Right lobe of liver (tissue), 4 donors: Measurements from ENCODE around the gene TGM2.

Source experiments
- POLR2A ChIP-seq: fragments of 450-650 bp; IDR thresholded peaks from one replicate; pipeline ENCODE4 v1.6.1; 2017; ENCODE audit warnings: antibody characterized with exemption, mild to moderate bottlenecking
- TF ChIP-seq, protein P1 (sequence below), 4 donors: fragments of 200-600 bp in 3 of 4; fragments of 450-650 bp in 1 of 4; IDR thresholded peaks; one replicate each; pipeline versions ENCODE4 v1.5.1 to v1.8.0; 2016 to 2022; ENCODE audit warnings: antibody characterized with exemption in 4 of 4, mild to moderate bottlenecking in 2 of 4
- donor health status: DM: no; HTN: no; CAD: no.
- donor health status: DM: no; HTN: no; CAD: no.
- donor health status: DM: no; HTN: yes; CAD: no.

DNA sequence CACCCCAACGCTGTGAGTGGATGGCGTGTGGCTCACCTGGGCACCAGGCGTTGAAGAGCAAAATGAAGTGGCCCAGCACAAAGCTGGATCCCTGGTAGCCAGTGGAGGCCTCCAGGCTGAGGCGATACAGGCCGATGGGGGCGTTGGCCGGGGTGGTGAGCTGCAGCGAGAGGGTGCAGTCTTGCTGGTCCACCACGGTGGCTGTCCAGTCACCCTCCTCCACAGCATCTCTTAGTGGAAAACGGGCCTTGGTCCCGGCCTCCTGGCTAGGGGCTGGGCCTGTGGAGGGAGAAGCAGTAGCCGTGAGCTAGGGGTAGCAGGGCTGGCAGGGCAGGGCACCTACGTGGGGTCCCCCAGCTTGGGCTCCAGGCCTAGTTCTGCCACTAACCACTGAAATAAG, 9.3 kb downstream of the TGM2 start:
- TF ChIP-seq, protein P1, sequence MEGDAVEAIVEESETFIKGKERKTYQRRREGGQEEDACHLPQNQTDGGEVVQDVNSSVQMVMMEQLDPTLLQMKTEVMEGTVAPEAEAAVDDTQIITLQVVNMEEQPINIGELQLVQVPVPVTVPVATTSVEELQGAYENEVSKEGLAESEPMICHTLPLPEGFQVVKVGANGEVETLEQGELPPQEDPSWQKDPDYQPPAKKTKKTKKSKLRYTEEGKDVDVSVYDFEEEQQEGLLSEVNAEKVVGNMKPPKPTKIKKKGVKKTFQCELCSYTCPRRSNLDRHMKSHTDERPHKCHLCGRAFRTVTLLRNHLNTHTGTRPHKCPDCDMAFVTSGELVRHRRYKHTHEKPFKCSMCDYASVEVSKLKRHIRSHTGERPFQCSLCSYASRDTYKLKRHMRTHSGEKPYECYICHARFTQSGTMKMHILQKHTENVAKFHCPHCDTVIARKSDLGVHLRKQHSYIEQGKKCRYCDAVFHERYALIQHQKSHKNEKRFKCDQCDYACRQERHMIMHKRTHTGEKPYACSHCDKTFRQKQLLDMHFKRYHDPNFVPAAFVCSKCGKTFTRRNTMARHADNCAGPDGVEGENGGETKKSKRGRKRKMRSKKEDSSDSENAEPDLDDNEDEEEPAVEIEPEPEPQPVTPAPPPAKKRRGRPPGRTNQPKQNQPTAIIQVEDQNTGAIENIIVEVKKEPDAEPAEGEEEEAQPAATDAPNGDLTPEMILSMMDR (IDR thresholded peaks at IDR 0.05), result no peak
- no peak for TF ChIP-seq POLR2A
